ENCODE data around the gene MEGF9. TPM values are rescaled to one million over a fixed set of nuclear protein-coding genes. Genes with fewer than 3 reads are reported as not detected.

The MEGF9 gene
- total RNA-seq, 3 donors from 2014 or later, result 22.0 to 30.3 (median 27.2) TPM

DNA sequence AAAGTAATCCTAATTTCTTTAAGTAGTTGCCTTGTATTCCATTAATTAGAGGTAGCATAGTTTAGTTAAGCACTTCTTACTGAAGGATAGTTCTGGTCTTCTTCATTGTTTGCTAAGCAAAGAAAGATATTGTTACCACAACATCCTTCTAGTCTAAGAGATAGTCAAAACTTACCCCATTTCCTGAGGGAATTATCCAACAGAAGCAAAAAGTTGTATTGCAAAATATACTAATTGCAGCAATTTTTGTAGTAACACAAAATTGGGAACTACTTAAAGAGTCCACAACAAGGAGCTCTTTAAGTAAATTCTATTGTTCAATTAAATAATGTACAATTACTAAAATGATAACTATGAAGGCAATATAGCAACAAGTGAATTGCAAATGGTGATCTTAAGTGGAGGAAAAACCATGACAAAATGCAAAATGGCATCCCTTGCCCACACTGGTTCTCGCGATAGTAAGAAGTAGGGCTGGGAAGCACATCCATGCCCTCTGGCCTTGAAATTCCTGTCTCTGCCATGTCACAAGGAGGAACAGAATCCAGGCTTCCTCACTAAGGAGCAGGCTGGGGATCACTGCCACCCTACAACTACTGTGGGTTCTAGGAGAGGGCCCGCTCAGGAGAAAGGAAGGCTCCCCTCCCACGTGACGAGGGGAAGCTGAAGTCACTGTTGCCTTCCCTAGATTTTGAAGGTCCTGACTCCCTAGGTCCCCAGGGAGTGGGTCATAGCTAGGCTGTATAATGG lies 23.3 kb upstream of the MEGF9 start:
- DNase-seq (ENCODE audit: low spot score in 2 of 2), result no peak
- H3K27me3 ChIP-seq, result no peaks in the 10 kb centered on the region
- H3K4me3 ChIP-seq, result no peak overlapping the region
- no peaks in the 10 kb centered on the region for H3K4me1 ChIP-seq
- H3K36me3 ChIP-seq, result no peaks in the 10 kb centered on the region
- H3K9me3 ChIP-seq, result no peaks in the 10 kb centered on the region
- TF ChIP-seq POLR2AphosphoS5 (IDR thresholded peaks at IDR 0.05) (no peak), CTCF (IDR thresholded peaks at IDR 0.05) (no peak), POLR2A (IDR thresholded peaks at IDR 0.05) (no peak)
- H3K27ac ChIP-seq, result no peak overlapping the region
- intact Hi-C loops (cut with DNase I; ENCODE audit: low total_unique reads), result no loop called here

DNA sequence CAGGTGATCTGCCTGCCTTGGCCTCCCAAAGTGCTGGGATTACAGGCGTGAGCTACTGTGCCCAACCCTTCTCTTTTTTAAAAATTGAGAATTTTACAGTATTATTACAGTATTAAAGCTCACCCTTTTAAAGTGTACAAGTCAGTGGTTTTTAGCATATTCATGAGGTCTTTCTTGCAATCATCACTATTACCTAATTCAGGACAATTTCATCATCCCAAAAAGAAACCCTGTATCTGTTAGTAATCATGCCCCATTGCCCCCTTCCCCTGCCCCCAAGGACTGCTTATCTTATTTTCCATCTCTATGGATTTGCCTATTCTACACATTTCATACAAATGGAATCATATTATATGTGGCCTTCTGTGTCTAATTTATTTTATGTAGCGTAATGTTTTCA lies 22.6 kb upstream of the MEGF9 start:
- H3K4me3 ChIP-seq, result no peak overlapping the region
- H3K27me3 ChIP-seq, result no peaks in the 10 kb centered on the region
- no peaks in the 10 kb centered on the region for H3K4me1 ChIP-seq
- no peaks in the 10 kb centered on the region for H3K9me3 ChIP-seq
- TF ChIP-seq POLR2AphosphoS5 (IDR thresholded peaks at IDR 0.05) (no peak), CTCF (IDR thresholded peaks at IDR 0.05) (no peak), POLR2A (IDR thresholded peaks at IDR 0.05) (no peak)
- intact Hi-C loops (cut with DNase I; ENCODE audit: low total_unique reads), result no loop called here
- no peak for DNase-seq (ENCODE audit: low spot score in 2 of 2)
- no peaks in the 10 kb centered on the region for H3K36me3 ChIP-seq
- no peak overlapping the region for H3K27ac ChIP-seq

DNA sequence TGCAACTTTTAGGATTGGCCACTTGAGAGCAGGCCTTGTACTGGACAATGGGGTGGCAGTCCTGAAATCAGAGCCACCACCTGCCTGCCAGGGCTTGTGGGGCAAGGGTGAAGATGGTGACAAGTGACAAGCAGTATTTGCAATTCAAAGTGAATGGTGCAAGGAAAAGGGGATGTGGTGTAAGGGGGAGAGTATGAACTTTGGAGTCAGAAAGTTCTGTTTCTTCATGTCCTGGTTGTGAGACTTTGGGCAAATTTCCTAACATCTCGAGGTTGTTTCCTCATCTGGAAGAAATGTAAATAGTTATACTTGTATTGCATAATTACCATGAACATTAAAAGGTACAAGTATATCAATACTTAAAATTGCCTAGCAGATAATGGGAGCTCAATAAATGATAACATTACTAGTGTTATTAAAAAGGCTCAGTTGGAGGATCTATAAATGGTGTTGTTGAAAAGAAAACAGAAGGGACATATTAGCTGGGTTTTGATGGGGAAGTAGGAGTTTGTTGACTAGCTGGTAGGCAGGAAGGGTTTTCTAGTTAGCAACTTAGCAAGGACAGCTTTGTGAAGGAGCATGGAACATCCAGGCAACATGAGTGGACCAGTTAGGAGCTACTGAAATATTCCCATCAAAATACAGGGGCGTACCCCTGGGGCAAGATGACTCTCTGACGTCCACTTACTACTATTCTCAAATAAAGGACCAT lies 21.3 kb upstream of the MEGF9 start:
- Histone ChIP-seq H3K4me1 (no peaks in the 10 kb centered on the region), H3K27me3 (no peaks in the 10 kb centered on the region), H3K9me3 (no peaks in the 10 kb centered on the region), H3K36me3 (no peaks in the 10 kb centered on the region), H3K4me3 (no peak overlapping the region), H3K27ac (peak overlapping the region in 1 of 2 donors; percentile 60)
- intact Hi-C loops (cut with DNase I; ENCODE audit: low total_unique reads), result no loop called here
- no peak for TF ChIP-seq CTCF (IDR thresholded peaks at IDR 0.05)
- TF ChIP-seq POLR2A (IDR thresholded peaks at IDR 0.05), result no peak
- peak in 1 of 3 donors; percentile 41 for TF ChIP-seq POLR2AphosphoS5 (IDR thresholded peaks at IDR 0.05)
- no peak for DNase-seq (ENCODE audit: low spot score in 2 of 2)

DNA sequence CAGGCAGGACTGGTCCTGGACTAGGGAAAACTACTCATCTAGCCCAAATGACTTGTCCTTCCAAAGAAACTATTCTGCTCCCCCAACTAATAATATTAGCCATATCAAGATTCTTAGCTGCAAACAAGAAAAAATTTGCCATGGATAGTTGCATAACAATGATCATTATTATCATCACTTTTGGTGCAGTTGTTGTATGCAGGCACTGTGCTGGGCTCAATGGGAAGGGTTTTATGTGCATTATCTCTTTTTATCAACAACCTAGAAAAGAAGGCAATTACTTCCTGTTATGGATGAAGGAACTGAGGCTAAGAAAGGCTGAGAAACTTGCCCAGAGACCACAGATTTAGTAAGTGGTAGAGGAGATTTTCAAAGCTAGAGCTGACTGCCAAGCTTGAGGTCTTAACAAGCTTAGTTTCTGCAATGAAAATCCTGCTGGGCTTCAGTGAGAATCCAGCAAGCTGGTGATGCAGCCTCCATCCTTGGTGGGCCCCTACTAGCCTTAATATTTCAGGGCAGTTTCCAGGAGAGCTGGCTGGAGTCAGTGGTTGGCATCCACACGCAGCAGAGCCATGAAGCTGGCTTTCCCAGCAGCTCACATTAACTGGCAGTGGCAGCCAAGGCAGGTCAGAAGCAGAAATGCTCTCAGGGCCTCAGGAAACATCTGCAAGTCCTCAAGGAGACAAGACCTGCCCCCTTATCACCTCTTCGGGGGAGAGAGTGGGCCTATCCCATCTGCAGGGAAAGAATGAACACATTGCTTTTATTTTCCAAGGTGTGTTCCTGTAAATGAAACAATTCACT lies 20.5 kb upstream of the MEGF9 start:
- H3K9me3 ChIP-seq, result no peaks in the 10 kb centered on the region
- TF ChIP-seq POLR2AphosphoS5 (IDR thresholded peaks at IDR 0.05) (no peak), POLR2A (IDR thresholded peaks at IDR 0.05) (no peak), CTCF (IDR thresholded peaks at IDR 0.05) (no peak)
- H3K36me3 ChIP-seq, result no peaks in the 10 kb centered on the region
- no peaks in the 10 kb centered on the region for H3K27me3 ChIP-seq
- no peak overlapping the region for H3K4me3 ChIP-seq
- peak overlapping the region in 1 of 2 donors; percentile 60 for H3K27ac ChIP-seq
- DNase-seq (ENCODE audit: low spot score in 2 of 2), result no peak
- H3K4me1 ChIP-seq, result no peaks in the 10 kb centered on the region
- intact Hi-C loops (cut with DNase I; ENCODE audit: low total_unique reads), result no loop called here
